HuH-7 (cell line): Measurements from ENCODE around the gene GNG7.
"Not testable (repeated sequence)": the region's sequence is repeated elsewhere in the genome, so short reads cannot be mapped to it uniquely, and the experiment has no call there.

Experiments
- DNase-seq: peaks from one replicate; pipeline ENCODE4 v3.0.0; 2011; ENCODE audit warnings: low spot score

Gene GNG7

GRCh38 chr19:2483484-2484151 lies 218.9 kb downstream of the GNG7 start:
- no peak for DNase-seq

DNA sequence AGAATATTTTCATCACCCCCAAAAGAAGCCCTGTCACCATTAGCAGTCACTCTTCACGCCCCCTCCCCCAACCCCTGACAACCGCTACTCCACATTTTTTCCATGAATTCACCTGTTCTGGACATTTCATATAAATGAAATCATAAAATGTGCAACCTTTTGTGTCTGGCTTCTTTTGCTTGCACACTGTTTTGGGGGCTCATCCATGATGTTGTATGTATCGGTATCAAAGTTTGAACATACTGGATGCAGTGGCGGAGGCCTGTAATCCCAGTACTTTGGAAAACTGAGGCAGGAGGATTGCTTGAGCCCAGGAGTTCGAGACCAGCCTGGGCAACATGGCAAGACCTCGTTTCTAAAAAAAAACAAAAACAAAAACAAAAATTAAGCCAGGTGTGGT lies 219.4 kb downstream of the GNG7 start:
- DNase-seq: no peak

GRCh38 chr19:2482354-2483038 lies 220.0 kb downstream of the GNG7 start:
- DNase-seq: no peak

- DNase-seq: no peak
Measured at GRCh38 chr19:2481466-2481865, 221.0 kb downstream of the GNG7 start.

DNA sequence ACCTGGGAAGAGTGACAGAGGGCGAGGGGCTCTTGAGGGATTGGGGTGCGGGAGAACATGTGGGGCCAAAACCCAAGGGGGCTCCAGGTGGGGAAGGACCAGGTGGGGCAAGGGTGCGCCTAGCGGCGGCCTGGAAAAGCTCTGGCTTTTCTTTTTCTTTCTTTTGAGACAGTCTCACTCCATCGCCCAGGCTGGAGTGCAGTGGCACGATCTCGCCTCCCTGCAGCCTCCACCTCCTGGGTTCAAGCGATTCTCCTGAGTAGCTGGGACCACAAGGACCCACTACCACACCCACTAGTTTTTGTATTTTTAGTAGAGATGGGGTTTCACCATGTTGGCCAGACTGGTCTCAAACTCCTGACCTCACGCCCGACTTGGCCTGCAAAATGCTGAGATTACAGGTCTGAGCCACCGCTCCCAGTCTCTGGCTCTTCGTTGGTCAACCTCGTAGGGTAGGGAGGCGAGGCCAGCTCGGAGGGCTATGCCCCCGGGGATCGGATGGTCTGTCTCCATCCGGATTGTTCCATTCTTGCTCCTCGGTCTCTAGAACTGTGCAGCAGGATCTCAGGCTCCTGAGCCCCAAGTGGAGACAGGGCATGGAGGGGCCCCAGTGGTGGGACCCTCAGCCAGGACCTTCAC lies 222.8 kb downstream of the GNG7 start:
- DNase-seq: no peak

DNA sequence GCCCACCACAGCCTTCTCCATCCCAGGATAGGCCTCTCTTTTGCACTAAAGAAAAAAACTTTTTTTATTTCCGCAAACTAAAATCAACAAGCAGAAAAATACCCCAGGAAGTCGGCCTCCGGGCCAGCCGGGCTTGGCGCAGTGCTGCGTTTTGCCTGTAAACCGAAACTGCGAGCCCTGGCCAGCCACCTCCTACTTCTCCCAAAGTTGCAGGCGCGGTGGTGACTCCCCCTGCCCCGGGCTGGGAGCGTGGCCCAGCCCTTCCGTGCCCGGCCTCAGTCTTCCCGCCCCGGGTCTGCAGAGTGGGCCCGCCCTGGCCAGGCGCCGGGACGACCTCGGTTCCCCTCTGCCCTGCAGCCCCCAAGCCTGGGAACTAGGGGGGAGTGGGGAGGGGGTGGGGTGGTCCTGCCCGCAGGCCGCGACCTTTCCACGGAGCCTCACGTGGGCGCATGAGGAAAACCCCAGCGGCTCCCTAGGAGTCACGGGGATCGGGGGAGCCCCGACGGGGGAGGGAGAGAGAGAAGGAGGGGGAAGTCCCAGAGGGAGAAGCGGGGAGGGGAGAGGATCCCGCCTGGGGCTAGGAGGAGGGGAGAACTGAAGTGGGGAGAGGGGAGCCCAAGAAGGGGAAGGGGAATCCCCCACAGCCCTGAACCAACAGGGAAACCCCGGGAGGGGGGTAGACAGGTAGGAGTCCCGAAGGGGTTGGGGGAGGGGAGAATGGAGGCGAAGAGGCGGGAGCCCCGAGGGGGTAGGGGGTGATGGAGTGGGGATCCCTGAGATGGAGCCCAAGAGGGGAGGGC lies 223.5 kb downstream of the GNG7 start:
- DNase-seq: no peak

GRCh38 chr19:2478278-2478755 lies 224.2 kb downstream of the GNG7 start:
- no peak for DNase-seq

DNA sequence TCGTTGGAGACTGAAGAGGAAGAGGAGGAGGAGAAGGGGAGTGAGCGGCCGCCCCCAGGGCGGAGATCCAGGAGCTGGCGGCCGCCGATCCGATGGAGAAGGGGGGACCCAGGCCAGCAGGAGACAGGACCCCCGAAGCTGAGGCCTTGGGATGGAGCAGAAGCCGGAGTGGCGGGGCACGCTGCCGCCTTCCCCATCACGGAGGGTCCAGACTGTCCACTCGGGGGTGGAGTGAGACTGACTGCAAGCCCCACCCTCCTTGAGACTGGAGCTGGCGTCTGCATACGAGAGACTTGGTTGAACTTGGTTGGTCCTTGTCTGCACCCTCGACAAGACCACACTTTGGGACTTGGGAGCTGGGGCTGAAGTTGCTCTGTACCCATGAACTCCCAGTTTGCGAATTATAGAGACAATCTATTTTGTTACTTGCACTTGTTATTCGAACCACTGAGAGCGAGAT lies 224.7 kb downstream of the GNG7 start:
- DNase-seq: no peak

DNA sequence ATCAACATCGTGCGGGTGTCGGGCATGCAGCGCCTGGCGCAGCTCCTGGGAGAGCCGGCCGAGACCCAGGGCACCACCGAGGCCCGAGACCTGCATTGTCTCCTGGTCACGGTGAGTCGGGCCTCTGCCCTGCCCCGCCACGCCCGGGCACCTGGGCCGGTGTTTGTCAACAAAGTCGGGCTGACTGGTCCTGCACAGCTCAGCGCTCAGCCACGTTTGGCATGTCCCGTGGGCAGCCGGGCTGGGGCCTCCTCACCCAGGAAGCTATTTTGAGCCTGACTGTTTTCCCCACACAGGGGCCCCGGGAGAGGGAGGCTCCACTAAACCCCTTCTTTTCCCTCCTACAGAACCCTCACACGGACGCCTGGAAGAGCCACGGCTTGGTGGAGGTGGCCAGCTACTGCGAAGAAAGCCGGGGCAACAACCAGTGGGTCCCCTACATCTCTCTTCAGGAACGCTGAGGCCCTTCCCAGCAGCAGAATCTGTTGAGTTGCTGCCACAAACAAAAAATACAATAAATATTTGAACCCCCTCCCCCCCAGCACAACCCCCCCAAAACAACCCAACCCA lies 225.3 kb downstream of the GNG7 start:
- DNase-seq: no peak

DNA sequence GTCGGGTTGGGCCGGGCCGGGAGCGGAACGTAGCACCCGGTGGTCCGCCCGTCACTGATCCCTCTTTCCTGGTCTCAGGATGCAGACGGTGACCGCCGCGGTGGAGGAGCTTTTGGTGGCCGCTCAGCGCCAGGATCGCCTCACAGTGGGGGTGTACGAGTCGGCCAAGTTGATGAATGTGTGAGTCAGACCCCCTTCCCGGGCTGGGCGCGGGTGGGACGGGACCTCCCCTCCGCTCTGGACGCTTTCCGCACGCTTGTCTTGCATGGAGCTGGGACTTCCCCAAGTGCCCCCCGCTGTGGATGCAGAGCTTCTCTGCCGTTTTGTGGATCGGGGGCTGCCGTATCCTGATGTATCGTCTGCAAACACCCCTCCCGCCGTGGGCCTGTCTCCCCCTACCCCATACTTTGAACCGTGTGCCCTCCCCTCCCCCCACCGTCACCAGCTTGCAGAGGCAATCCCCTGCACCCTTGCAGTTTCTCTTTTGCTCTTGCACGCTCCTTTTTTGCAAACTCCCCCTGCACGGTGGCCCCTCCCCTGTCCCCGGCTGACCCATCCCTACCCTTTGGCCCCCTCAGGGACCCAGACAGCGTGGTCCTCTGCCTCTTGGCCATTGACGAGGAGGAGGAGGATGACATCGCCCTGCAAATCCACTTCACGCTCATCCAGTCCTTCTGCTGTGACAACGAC lies 225.9 kb downstream of the GNG7 start:
- DNase-seq: no peak

- DNase-seq: peak; percentile 99
Measured at GRCh38 chr19:2475702-2476450, 226.6 kb downstream of the GNG7 start, which contains the start of gene GADD45B. Gene GADD45B (plus strand): TSS chr19:2476127. CDS start chr19:2476359, 232 bp downstream.

DNA sequence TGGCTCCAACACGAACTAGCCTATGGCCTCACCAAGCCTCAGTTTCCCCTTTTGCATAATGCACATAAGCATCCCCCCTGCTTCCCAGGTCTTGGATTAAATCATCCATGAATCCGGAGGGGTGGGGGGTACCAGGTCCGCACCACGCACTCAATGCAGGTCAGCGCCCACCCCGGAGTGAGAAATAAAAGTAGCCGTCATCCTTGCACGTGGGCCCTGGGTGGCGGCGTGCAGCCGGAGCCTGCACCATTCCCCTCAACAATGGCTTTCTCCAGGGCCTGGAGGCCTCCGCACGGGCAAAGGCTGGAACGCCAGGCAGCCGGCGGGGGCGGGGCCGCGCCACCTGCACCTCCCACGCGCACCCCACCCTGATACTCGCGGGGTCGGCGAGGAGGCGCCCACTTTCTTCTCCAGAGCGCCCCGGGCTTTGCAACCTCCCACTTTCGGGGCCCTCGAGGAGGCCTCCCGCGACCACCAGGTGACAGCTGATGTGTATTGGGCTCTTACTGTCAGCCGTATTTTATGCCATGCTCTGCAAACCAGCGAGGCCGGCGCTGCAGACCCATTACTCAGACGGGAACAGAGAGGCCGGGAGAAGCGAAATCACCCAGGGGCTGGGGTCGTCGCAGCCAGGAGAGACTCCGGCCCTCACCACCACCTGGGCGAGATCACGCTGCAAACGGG lies 227.3 kb downstream of the GNG7 start:
- peak; percentile 52 for DNase-seq

DNA sequence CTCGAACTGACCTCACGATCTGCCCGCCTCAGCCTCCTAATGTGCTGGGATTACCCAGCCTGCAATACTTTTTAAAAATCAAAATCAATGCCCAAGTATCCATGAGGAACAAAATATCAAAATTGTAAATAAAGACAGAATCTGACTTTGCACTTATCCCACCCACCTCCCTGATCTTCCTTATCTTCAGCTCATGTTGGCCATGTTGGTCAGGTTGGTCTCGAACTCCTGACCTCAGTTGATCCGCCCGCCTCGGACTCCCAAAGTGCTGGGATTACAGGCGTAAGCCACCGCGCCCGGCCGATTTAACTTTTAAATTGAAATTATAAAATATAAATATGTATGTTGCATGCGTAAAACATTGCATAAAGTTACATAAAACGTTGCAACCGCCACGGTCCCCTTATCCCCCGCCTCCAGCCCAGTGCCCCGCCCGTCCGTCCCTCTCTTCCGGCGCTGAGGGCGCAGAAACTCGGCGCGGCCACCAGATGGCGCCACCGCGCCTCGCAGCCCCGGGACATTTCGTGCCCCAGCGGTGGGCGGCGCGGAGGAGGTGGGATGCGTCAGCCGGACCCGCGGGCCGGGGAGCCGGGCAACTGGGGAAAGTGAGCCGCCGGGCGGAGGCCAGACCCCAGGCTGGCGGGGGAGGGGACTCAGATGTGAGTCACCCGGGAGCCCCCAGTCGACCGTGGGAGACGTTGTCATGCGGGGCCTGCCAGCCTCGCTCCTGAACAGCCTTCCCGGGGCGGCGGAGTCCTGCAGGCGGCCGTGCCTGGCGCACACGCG lies 228.1 kb downstream of the GNG7 start:
- peak; percentile 87 for DNase-seq

GRCh38 chr19:2469915-2470200 lies 232.6 kb downstream of the GNG7 start:
- not testable (repeated sequence) for DNase-seq

DNA sequence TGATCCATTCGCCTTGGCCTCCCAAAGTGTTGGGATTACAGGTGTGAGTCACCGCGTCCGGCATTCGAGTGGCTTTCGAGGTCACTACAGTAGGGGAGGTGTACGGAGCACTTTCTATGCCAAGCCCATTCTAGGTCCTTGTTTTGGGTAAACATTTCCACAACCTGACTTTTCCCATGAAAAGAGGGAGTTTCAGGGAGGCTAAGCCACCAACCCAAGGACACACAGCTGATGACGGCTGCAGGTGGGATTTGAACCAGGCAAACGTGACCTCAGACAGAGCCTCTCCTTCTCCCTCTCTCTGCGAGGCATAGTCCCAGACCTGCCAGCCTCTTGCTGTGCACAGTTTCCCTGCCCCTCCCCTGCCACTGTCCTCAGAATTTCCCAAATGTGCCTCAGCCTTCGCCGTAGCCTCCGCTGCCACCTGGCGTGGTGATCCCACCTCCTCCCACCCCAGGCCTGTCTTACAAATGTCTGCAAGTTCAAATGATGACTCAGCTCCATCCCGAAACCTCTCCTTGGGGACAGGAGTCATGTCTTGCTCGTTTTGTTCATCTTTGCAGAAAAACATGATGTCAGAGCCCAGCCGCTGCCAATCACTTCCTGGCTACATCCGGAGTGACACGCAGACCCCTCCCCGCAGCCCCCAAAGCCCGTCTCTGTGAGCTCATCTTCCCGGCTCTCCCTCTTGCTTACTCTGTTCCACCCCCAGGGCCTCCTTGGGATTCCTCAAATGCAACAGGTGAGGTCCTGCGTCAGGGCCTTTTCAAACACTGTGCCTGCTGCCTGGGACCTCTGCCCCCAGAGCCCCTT lies 233.2 kb downstream of the GNG7 start:
- no peak for DNase-seq

DNA sequence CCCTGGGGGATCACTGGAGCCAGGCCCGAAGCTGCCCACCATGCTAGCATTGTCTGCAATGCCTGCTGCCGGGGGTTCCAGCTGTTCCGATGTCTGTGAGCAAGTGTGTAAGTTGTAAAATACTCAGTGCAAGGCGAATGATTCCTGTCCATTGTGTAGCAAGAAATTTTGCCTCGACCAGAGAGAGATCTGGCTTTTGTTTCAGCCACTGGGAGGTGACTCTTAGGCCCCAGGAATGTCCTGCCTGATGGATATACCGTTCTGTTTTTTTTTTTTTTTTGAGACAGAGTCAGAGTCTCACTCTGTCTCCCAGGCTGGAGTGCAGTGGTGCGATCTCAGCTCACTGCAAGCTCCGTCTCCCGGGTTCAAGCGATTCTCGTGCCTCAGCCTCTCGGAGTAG lies 233.9 kb downstream of the GNG7 start:
- no peak for DNase-seq

- no peak for DNase-seq
Measured at GRCh38 chr19:2464389-2464788, 238.1 kb downstream of the GNG7 start.

DNA sequence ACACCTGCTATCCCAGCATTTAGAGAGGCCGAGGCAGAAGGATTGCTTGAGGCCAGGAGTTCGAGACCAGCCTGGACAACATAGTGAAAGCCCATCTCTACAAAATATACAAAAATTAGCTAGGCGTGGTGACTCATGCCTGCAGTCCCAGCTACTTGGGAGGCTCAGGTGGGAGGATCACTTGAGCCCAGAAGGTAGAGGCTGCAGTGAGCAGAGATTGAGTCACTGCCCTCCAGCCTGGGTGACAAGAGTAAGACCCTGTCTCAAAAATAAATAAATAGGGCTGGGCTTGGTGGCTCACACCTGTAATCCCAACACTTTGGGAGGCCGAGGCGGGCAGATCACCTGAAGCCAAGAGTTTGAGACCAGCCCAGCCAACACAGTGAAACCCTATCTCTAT lies 238.8 kb downstream of the GNG7 start:
- DNase-seq: not testable (repeated sequence)
